ENCODE data around the gene IGSF21. TPM values are rescaled to one million over a fixed set of nuclear protein-coding genes. Genes with fewer than 3 reads are reported as not detected.
A peak's percentile ranks its signal among the peaks of the same experiment; 100 is the strongest.

The IGSF21 gene
- total RNA-seq, 4 donors from 2014 or later, result 4.7 to 10.2 (median 5.9) TPM

DNA sequence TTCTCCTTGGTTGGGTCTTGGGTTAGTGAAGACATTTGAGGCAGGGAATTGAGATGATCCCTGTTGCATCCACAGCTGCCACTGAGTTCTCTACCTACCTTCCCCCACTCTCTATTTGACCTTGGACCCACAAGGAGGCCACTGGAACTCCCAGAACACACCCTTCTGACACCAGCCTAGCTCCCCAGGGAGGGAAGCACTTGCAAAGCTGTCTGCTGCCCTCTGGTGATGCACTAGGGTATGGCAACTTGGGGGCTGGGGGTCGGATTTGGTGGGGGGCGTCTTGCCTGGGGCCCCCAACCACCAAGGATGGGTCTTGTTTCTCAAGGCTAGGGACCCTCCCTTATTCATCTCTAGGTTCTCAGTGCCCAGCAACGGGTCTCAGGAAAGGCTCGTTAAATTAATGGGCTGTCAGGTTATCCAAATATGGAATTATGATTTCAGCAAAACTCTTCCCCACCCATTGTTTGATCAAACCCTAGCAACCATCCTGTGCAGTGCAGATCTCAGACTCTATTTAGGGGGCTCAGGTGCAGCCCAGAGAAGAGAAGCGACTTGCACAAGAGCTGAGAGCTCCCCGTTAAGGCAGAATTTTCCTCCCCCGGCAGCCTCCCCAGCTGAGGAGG is 195.3 kb downstream of the IGSF21 start:
- WGBS, 2 donors, result 59 to 61% methylated on average over 7 of the region's 7 CpGs
- Histone ChIP-seq H3K4me1 (no peaks in the 10 kb centered on the region), H3K9me3 (no peaks in the 10 kb centered on the region), H3K27me3 (peaks cover 0 to 23% of the 10 kb centered on the region in 2 donors), H3K27ac (no peak overlapping the region), H3K4me3 (no peak overlapping the region), H3K36me3 (no peaks in the 10 kb centered on the region)
- no peak for DNase-seq (ENCODE audit: low spot score in 2 of 2)
- TF ChIP-seq EP300 (IDR thresholded peaks at IDR 0.05) (no peak), CTCF (IDR thresholded peaks at IDR 0.05) (peak in 1 of 5 experiments; percentile 10), POLR2A (IDR thresholded peaks at IDR 0.05) (no peak)

- no peak for DNase-seq (ENCODE audit: low spot score in 2 of 2)
- Histone ChIP-seq H3K27ac (no peak overlapping the region), H3K4me1 (no peaks in the 10 kb centered on the region), H3K36me3 (no peaks in the 10 kb centered on the region), H3K27me3 (peaks cover 0 to 11% of the 10 kb centered on the region in 2 donors), H3K9me3 (no peaks in the 10 kb centered on the region), H3K4me3 (no peak overlapping the region)
- TF ChIP-seq CTCF (IDR thresholded peaks at IDR 0.05), result no peak
- TF ChIP-seq EP300 (IDR thresholded peaks at IDR 0.05), result no peak
- TF ChIP-seq POLR2A (IDR thresholded peaks at IDR 0.05), result no peak
- 77 to 81% methylated on average over 6 of the region's 6 CpGs for WGBS, 2 donors
Measured at GRCh38 chr1:18304151-18304869, 196.7 kb downstream of the IGSF21 start.

DNA sequence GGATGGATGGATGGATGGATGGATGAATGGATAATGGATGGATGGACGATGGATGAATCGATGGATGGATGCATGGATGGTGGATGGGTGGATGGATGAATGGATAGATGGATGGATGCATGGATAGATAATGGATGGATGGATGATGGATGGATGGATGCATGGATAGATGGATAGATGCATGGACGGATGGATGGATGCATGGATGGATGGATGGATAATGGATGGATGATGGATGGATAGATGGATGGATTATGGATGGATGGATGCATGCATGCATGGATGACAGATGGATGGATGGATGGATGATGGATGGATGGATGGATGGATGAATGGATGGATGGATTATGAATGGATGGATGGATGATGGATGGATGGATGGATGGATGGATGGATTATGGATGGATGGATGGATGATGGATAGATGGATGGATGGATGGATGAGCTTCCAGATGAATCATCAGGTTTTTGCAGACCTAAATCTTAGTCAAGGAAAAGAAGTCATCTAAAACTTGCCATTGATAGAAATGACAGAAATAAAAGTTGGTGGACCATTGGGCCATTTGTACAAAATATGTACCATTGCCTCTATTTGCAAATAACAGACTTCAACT is 197.7 kb downstream of the IGSF21 start:
- Histone ChIP-seq H3K27me3 (peaks cover 0 to 6% of the 10 kb centered on the region in 2 donors), H3K4me1 (no peaks in the 10 kb centered on the region), H3K9me3 (no peaks in the 10 kb centered on the region), H3K36me3 (no peaks in the 10 kb centered on the region), H3K4me3 (no peak overlapping the region), H3K27ac (no peak overlapping the region)
- DNase-seq (ENCODE audit: low spot score in 2 of 2), result no peak
- TF ChIP-seq POLR2A (IDR thresholded peaks at IDR 0.05), result no peak
- no peak for TF ChIP-seq EP300 (IDR thresholded peaks at IDR 0.05)
- TF ChIP-seq CTCF (IDR thresholded peaks at IDR 0.05), result no peak
- WGBS, 2 donors, result 88 to 92% methylated on average over 3 of the region's 3 CpGs

DNA sequence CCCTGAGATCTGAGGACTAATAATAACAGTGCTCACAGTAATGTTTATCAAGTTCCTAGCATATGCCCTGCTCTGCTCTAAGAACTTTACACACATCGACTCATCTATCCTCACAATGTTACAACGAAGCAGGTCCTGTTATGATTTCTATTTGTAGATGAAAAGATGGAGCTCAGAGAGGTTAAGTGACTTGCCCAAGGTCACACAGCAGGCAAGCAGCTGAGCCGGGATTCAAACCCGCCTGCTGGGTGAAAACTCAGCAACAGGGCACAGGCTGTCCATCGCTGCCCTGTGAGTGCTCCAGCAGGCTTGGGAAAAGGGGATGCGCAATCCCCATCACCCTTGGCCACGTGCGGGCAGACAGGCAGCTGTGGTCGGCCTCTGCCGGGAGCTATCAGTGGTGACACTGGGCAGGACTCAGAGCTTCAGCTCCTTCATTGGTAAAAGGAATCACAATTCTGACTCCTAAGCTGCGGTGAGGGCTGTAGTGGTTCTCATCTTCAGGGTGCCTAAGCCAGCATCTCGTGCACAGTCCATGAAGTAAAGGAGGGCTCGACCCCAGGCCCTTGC is 199.8 kb downstream of the IGSF21 start:
- Histone ChIP-seq H3K27ac (no peak overlapping the region), H3K4me1 (no peaks in the 10 kb centered on the region), H3K36me3 (no peaks in the 10 kb centered on the region), H3K4me3 (no peak overlapping the region), H3K27me3 (peaks cover 0 to 6% of the 10 kb centered on the region in 2 donors), H3K9me3 (no peaks in the 10 kb centered on the region)
- no peak for TF ChIP-seq POLR2A (IDR thresholded peaks at IDR 0.05)
- TF ChIP-seq EP300 (IDR thresholded peaks at IDR 0.05), result no peak
- TF ChIP-seq CTCF (IDR thresholded peaks at IDR 0.05), result no peak
- WGBS, 2 donors, result 64 to 76% methylated on average over 7 to 13 of the region's 13 CpGs
- no peak for DNase-seq (ENCODE audit: low spot score in 2 of 2)

All from tibial nerve (tissue), 4 donors.